Subcutaneous abdominal adipose tissue (tissue), 5 donors: ENCODE results near the gene TEAD1.

Source experiments
- H3K27ac ChIP-seq: one replicate; pipeline ENCODE4 v1.7.0; 2013; ENCODE audit warnings: low read depth, mild to moderate bottlenecking, inconsistent platforms, low read length, moderate library complexity
- H3K27me3 ChIP-seq, 5 donors: one replicate each; pipeline ENCODE4 v1.7.0; 2013; ENCODE audit warnings: low read length in 5 of 5, inconsistent platforms in 1 of 5; ENCODE audit not compliant: control insufficient read depth in 5 of 5, insufficient read depth in 4 of 5
- H3K36me3 ChIP-seq, 5 donors: one replicate each; pipeline ENCODE4 v1.7.0; 2013; ENCODE audit warnings: low read length in 5 of 5; ENCODE audit not compliant: control insufficient read depth in 5 of 5, insufficient read depth in 5 of 5
- H3K4me1 ChIP-seq, 5 donors: one replicate each; pipeline ENCODE4 v1.7.0; 2013; ENCODE audit warnings: low read length in 5 of 5, mild to moderate bottlenecking in 3 of 5, moderate library complexity in 1 of 5; ENCODE audit not compliant: control insufficient read depth in 5 of 5, insufficient read depth in 5 of 5
- H3K4me3 ChIP-seq, 5 donors: one replicate each; pipeline ENCODE4 v1.7.0; 2013; ENCODE audit warnings: low read length in 5 of 5, low read depth in 1 of 5
- H3K9ac ChIP-seq, 5 donors: one replicate each; pipeline ENCODE4 v1.7.0; 2013; ENCODE audit warnings: low read length in 5 of 5, mild to moderate bottlenecking in 4 of 5, moderate library complexity in 3 of 5
- H3K9me3 ChIP-seq, 5 donors: one replicate each; pipeline ENCODE4 v1.7.0; 2013; ENCODE audit warnings: low read length in 5 of 5; ENCODE audit not compliant: control insufficient read depth in 5 of 5
- donor health status: healthy.
- donor health status: healthy.
- donor health status: healthy.
- donor health status: healthy.
- donor health status: healthy.

TEAD1 gene

GRCh38 chr11:12702999-12703453 lies 28.8 kb downstream of the TEAD1 start:
- H3K9me3 ChIP-seq, result no peaks in the 10 kb centered on the region
- H3K9ac ChIP-seq, result no peak overlapping the region
- no peaks in the 10 kb centered on the region for H3K27me3 ChIP-seq
- H3K4me1 ChIP-seq, result peaks cover 0 to 38% (median 29%) of the 10 kb centered on the region in 5 donors
- peaks cover 0 to 5% (median 0%) of the 10 kb centered on the region in 5 donors for H3K36me3 ChIP-seq
- H3K27ac ChIP-seq, result no peak overlapping the region
- no peak overlapping the region for H3K4me3 ChIP-seq

- peaks cover 0 to 38% (median 31%) of the 10 kb centered on the region in 5 donors for H3K4me1 ChIP-seq
- H3K9ac ChIP-seq, result no peak overlapping the region
- H3K36me3 ChIP-seq, result peaks cover 0 to 5% (median 0%) of the 10 kb centered on the region in 5 donors
- no peak overlapping the region for H3K4me3 ChIP-seq
- H3K27ac ChIP-seq, result no peak overlapping the region
- no peaks in the 10 kb centered on the region for H3K9me3 ChIP-seq
- H3K27me3 ChIP-seq, result no peaks in the 10 kb centered on the region
These were observed 29.8 kb downstream of the TEAD1 start for GRCh38 chr11:12704049-12704448.

GRCh38 chr11:12705874-12706273 lies 31.7 kb downstream of the TEAD1 start:
- Histone ChIP-seq H3K36me3 (peaks cover 0 to 5% (median 0%) of the 10 kb centered on the region in 5 donors), H3K4me3 (no peak overlapping the region), H3K4me1 (peaks cover 0 to 38% (median 31%) of the 10 kb centered on the region in 5 donors), H3K9ac (no peak overlapping the region), H3K27me3 (no peaks in the 10 kb centered on the region), H3K9me3 (no peaks in the 10 kb centered on the region), H3K27ac (peak overlapping the region; percentile 75)

- H3K4me1 ChIP-seq, result peaks cover 0 to 38% (median 31%) of the 10 kb centered on the region in 5 donors
- peak overlapping the region; percentile 75 for H3K27ac ChIP-seq
- H3K27me3 ChIP-seq, result no peaks in the 10 kb centered on the region
- no peak overlapping the region for H3K4me3 ChIP-seq
- H3K9me3 ChIP-seq, result no peaks in the 10 kb centered on the region
- peaks cover 0 to 5% (median 0%) of the 10 kb centered on the region in 5 donors for H3K36me3 ChIP-seq
- H3K9ac ChIP-seq, result no peak overlapping the region
These were observed 32.6 kb downstream of the TEAD1 start for GRCh38 chr11:12706545-12707499.

GRCh38 chr11:12707500-12707880 lies 33.3 kb downstream of the TEAD1 start:
- H3K27ac ChIP-seq, result peak overlapping the region; percentile 75
- H3K36me3 ChIP-seq, result peaks cover 0 to 5% (median 0%) of the 10 kb centered on the region in 5 donors
- H3K4me1 ChIP-seq, result peaks cover 0 to 32% (median 24%) of the 10 kb centered on the region in 5 donors
- no peaks in the 10 kb centered on the region for H3K9me3 ChIP-seq
- no peak overlapping the region for H3K4me3 ChIP-seq
- no peak overlapping the region for H3K9ac ChIP-seq
- no peaks in the 10 kb centered on the region for H3K27me3 ChIP-seq

- no peak overlapping the region for H3K27ac ChIP-seq
- no peaks in the 10 kb centered on the region for H3K36me3 ChIP-seq
- no peaks in the 10 kb centered on the region for H3K27me3 ChIP-seq
- H3K9me3 ChIP-seq, result no peaks in the 10 kb centered on the region
- no peak overlapping the region for H3K9ac ChIP-seq
- peaks cover 0 to 32% (median 26%) of the 10 kb centered on the region in 5 donors for H3K4me1 ChIP-seq
- no peak overlapping the region for H3K4me3 ChIP-seq
These were observed 37.3 kb downstream of the TEAD1 start for GRCh38 chr11:12711496-12711895.

- Histone ChIP-seq H3K4me1 (peaks cover 0 to 28% (median 20%) of the 10 kb centered on the region in 5 donors), H3K36me3 (no peaks in the 10 kb centered on the region), H3K27ac (no peak overlapping the region), H3K27me3 (no peaks in the 10 kb centered on the region), H3K9ac (no peak overlapping the region), H3K4me3 (no peak overlapping the region), H3K9me3 (no peaks in the 10 kb centered on the region)
These were observed 37.9 kb downstream of the TEAD1 start for GRCh38 chr11:12712132-12712531.

- Histone ChIP-seq H3K36me3 (no peaks in the 10 kb centered on the region), H3K9me3 (no peaks in the 10 kb centered on the region), H3K4me1 (peaks cover 2 to 22% (median 16%) of the 10 kb centered on the region in 5 donors), H3K9ac (no peak overlapping the region), H3K27ac (no peak overlapping the region), H3K4me3 (no peak overlapping the region), H3K27me3 (no peaks in the 10 kb centered on the region)
These were observed 40.9 kb downstream of the TEAD1 start for GRCh38 chr11:12715131-12715530.

- no peaks in the 10 kb centered on the region for H3K27me3 ChIP-seq
These were observed 41.7 kb downstream of the TEAD1 start for GRCh38 chr11:12715941-12716340.

GRCh38 chr11:12716816-12717215 lies 42.6 kb downstream of the TEAD1 start:
- Histone ChIP-seq H3K9me3 (no peaks in the 10 kb centered on the region), H3K27ac (no peak overlapping the region), H3K4me3 (no peak overlapping the region), H3K36me3 (no peaks in the 10 kb centered on the region), H3K27me3 (no peaks in the 10 kb centered on the region), H3K9ac (no peak overlapping the region), H3K4me1 (peaks cover 2 to 22% (median 16%) of the 10 kb centered on the region in 5 donors)

More at GRCh38 chr11:12715941-12716340, 41.7 kb downstream of the TEAD1 start:
- Histone ChIP-seq H3K9ac (no peak overlapping the region), H3K9me3 (no peaks in the 10 kb centered on the region), H3K27ac (no peak overlapping the region), H3K4me1 (peaks cover 2 to 22% (median 16%) of the 10 kb centered on the region in 5 donors), H3K36me3 (no peaks in the 10 kb centered on the region), H3K4me3 (no peak overlapping the region)
